ENCODE data around the gene MBOAT2.

Gene MBOAT2

GRCh38 chr2:8893474-8893873, 110.0 kb downstream of the MBOAT2 start:
- DNase-seq: no peak

DNA sequence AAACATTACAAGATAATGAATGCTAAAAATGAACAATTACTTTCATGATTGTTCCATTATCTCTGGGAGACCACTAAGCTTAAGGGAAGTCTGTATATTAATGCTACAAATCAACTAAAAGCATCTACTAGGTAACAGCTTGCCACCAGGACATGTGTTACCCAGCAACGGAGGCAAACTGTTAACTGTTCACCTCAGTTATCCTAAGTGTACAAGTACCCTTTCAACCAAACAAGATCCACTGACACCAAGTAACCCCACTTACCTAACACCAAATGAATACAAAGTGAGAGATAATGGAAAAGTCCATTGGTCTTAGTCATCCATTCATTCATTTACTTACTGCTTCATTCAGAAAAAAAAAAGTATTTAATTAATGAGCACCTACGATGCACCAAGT, 111.4 kb downstream of the MBOAT2 start:
- DNase-seq: no peak

DNA sequence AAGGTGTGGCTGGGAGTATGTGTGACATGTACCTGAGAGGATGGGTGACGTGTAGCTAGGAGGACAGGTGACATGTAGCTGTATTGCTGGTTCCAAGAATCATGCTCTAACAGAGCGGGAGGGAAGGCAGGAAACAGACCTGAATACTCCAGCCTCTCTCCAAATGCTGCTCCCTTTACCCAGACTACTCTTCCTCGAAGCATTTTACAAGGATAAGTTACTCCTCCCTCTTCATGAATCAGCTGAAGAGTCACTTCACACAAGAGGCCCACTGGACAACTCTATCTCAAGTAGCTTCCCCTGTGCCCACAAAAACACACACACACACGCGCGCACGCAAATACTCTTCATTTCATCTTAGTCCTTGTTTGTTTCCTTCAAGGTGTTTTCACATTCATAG, 113.5 kb downstream of the MBOAT2 start:
- no peak for DNase-seq

DNA sequence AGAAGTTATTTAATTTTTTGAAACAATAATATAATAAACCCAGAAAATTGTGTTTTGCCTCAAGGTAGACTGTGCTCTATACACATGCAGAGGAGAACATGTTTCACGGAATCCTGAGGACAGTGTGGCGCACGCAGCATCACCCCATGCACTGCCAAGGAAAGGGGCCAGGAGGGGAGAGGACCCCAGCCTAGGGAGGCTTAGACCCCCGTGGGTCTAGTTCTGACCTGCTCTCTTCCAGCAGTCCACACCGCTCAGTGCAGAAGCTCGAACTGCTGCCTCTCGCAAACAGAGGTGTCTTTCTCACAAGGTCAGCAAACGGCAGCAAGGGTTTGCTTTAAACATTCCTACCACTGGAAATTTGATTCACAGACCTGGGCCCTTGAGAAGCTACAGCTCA, 114.5 kb downstream of the MBOAT2 start:
- DNase-seq: no peak

DNA sequence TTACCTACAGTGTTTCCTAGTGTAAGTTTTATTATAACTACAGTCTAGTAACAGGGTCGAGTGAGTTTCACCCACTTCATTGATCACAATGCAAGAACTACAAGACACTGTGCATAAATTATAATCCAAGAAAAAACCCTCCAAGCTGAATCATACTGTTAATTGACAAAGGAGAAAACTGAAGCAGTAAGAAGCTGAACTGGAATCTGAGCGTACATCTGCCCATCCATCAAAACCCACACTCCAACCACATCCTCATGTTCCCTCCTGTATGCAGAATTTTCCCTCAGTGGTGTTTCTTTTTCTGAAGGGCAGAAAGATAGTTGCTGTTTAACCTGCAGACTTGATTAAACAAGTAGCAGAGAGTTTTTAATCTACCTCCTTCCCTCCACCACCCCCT, 116.6 kb downstream of the MBOAT2 start:
- no peak for DNase-seq

GRCh38 chr2:8886202-8886518, 117.3 kb downstream of the MBOAT2 start:
- DNase-seq: no peak

GRCh38 chr2:8885449-8886201, 117.9 kb downstream of the MBOAT2 start:
- DNase-seq: no peak

- DNase-seq: no peak
Measured at GRCh38 chr2:8884812-8885211, 118.7 kb downstream of the MBOAT2 start.

GRCh38 chr2:8882094-8882493, 121.4 kb downstream of the MBOAT2 start:
- DNase-seq: no peak

DNA sequence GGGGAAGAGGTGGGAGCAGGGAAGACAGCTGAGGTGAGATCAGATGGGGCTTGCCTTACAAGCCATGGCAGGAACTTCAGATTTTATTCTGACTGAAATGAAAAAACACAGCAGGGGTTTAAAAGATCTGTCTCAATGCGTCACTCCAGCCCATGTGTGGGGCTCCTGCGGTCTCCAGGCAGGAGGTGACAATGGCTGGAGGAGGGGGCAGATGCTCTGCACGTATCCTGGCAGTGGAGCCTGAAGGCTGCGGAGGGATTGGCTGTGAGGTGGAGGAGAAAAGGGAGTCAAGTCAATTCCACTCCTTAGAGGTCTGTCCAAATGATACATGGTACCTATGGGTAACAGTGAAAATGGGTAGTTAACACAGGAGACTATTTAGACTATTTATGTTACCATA, 125.6 kb downstream of the MBOAT2 start:
- DNase-seq: no peak

DNA sequence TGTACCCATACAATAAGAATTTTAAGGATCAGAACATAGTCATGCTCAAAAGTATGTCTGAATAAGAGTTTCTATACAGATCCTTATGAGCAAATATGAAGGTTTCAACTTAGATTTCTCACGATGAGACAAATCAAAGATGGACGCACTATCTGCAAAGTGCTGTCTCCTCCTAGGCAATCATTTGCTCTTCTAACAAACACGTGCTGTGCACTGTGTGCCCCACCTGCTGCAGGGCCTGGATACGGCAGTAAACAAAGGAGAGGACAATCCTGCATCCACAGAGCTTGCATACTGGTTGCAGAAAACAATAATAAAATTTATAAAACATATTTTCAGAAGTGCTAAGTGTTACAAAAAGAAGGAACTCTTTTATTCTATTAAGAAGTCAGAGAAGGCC, 126.2 kb downstream of the MBOAT2 start:
- DNase-seq: no peak

DNA sequence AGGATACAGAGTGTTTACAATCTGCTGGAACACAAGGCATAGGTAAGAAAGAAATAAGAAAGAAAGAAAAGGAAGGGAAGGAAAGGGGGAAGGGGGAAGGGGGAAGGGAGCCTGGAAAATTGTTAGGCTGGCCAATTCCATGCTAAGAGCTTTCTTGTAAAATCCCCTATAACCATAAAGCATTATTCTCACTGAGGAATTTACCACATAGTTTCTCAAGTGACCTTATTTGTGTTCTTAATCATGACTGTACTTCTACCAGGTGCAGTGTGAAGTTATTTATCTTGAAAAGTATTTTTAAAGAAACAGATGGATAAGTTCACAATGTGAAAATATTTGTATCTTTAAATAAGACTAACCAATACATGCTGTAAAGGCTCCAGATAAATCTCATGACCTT, 126.9 kb downstream of the MBOAT2 start:
- DNase-seq: no peak

GRCh38 chr2:8872821-8873432, 130.6 kb downstream of the MBOAT2 start:
- DNase-seq: peak; percentile 52

- no peak for DNase-seq
Measured at GRCh38 chr2:8870441-8870840, 133.0 kb downstream of the MBOAT2 start.

GRCh38 chr2:8867363-8867762, 136.1 kb downstream of the MBOAT2 start:
- no peak for DNase-seq

- no peak for DNase-seq
Measured at GRCh38 chr2:8863331-8863953, 140.0 kb downstream of the MBOAT2 start.

GRCh38 chr2:8862230-8862629, 141.3 kb downstream of the MBOAT2 start:
- DNase-seq: no peak

DNA sequence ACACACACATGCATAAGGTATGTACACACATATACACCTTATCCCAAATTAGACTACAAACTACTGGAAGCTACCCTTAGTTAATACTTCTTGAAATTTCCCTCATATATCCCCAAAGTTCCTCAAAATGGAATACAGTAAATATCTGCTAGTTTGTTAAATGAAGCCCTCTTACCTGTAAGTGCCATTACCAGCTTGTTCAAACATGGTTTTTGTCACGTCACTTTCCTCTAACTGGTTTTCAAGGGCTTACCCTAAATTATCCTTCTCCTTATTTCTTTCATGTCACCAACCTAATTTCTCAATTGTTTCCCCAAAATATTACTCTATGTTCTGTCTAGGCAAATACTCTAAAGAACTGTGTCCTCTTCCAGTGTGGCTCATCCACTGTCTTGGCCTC, 141.7 kb downstream of the MBOAT2 start:
- no peak for DNase-seq

DNA sequence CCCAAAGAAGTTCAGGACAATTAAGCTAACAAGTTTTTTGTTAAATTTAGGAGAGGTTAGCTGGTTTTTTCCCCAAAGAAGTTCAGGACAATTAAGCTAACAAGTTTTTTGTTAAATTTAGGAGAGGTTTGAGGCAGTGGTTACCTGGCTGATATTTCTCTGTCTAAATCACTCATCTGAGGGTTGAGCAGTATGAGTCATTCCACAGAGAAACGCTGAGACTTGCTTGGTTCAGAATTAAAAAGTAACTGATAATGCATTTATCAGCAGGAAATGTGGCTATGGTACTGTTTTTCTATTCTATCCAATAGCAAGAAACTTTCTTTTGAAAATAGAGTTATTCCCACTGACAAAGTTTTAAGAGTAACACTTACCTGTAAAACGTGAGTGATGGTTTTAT, 143.2 kb downstream of the MBOAT2 start:
- no peak for DNase-seq

DNA sequence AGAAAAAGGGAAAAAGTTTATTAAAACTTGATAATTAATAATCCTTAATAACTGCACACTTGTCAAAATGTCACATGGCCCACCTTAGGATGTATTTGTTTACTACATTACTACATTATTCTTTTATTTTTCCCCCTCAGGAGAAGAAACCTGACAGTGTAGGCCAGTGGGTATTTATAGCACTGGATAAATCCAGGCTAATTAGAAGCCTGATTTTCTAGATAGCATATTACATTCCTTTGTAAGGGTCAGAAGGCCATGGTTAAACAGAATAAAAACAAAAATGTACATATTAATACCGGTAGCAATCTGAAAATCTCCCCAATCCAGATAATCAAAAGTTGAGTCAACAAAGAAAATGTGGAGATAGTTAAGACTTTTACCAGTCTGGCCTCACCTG, 144.6 kb downstream of the MBOAT2 start:
- no peak for DNase-seq

GRCh38 chr2:8858264-8858663, 145.2 kb downstream of the MBOAT2 start:
- DNase-seq: no peak

DNA sequence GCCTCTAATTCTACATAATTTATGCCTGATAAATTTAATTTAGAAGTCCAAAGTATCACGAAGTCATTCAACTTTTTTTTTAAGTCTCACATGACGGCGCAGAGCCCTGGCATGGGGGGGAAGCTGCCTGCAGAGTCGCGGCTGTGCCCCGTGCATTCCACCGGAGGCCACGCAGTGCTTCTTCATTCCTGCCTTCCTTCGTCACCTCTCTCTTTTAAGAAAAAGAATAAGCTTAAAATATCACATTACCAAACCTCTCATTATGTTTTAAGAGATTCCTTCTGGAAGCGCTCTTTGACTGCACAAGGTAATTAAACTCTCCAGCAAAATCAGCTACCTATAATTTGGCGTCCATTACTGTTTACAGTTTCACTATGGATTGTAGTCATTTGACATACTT, 145.8 kb downstream of the MBOAT2 start:
- no peak for DNase-seq

DNA sequence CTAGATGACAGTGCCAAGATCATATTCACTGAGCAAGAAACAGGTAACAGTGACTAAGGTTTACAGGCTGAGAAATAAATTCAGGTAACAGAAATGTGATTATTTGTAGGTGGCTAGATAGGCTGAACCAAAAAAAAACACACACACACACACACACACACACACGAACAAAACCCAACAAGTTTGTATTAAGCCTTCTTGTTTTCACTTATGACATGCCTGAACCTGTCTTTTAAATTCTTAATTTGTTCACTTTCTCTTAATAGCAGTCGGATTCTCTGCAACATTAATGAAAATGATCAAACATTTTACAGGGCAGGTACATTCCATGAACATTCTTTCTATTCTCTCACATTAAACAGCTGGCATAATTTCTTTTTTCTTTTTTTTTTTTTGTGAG, 147.3 kb downstream of the MBOAT2 start:
- DNase-seq: no peak

- no peak for DNase-seq
Measured at GRCh38 chr2:8855010-8855409, 148.5 kb downstream of the MBOAT2 start.

DNA sequence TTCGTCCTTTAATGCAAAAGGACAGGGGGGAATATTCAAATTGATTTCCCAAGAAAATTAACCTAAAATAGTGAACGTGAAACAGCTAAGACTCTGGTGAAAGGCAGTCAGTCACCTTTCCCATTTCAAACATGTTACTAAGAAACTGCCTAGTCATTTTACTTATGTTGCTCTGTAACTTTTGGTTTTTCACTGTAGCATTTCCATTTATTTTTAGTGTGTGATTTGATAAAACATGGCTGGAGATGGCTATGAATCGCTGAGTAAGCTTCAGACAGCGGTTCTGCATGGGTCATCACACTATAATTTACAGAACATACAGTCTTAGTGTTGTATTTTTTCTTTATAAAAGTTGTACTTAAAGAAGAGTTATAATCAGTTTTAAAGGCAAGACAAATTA, 150.1 kb downstream of the MBOAT2 start:
- DNase-seq: no peak

Measured in NCI-H1436 (cell line).